ENCODE measurements around the gene SPATS2L. TPM values are rescaled to one million over a fixed set of nuclear protein-coding genes. Genes with fewer than 3 reads are reported as not detected.

SPATS2L gene
- total RNA-seq, 1 experiment from 2014 or later = 154 TPM

GRCh38 chr2:200467806-200468681 lies 161.6 kb downstream of the SPATS2L start:
- DNase-seq (ENCODE audit: low spot score) = no peak

- no peak for DNase-seq (ENCODE audit: low spot score)
Observed at GRCh38 chr2:200469708-200470211, 163.3 kb downstream of the SPATS2L start.

- DNase-seq (ENCODE audit: low spot score) = no peak
Observed at GRCh38 chr2:200470230-200470629, 163.7 kb downstream of the SPATS2L start.

- DNase-seq (ENCODE audit: low spot score) = peak; percentile 33
Observed at GRCh38 chr2:200471324-200471848, 164.9 kb downstream of the SPATS2L start.

GRCh38 chr2:200471928-200472645 lies 165.6 kb downstream of the SPATS2L start:
- DNase-seq (ENCODE audit: low spot score) = no peak

- no peak for DNase-seq (ENCODE audit: low spot score)
Observed at GRCh38 chr2:200472853-200473464, 166.5 kb downstream of the SPATS2L start.

- no peak for DNase-seq (ENCODE audit: low spot score)
Observed at GRCh38 chr2:200475795-200476194, 169.3 kb downstream of the SPATS2L start.

- DNase-seq (ENCODE audit: low spot score) = no peak
Observed at GRCh38 chr2:200476836-200477235, 170.3 kb downstream of the SPATS2L start.

GRCh38 chr2:200477667-200478131 lies 171.2 kb downstream of the SPATS2L start:
- no peak for DNase-seq (ENCODE audit: low spot score)

GRCh38 chr2:200479692-200480265 lies 173.3 kb downstream of the SPATS2L start:
- no peak for DNase-seq (ENCODE audit: low spot score)

GRCh38 chr2:200482194-200482593 lies 175.7 kb downstream of the SPATS2L start:
- no peak for DNase-seq (ENCODE audit: low spot score)

- peak; percentile 19 for DNase-seq (ENCODE audit: low spot score)
Observed at GRCh38 chr2:200483729-200484198, 177.3 kb downstream of the SPATS2L start.

- no peak for DNase-seq (ENCODE audit: low spot score)
Observed at GRCh38 chr2:200484934-200485333, 178.4 kb downstream of the SPATS2L start.

- no peak for DNase-seq (ENCODE audit: low spot score)
Observed at GRCh38 chr2:200486529-200486928, 180.0 kb downstream of the SPATS2L start.

- no peak for DNase-seq (ENCODE audit: low spot score)
Observed at GRCh38 chr2:200488169-200488568, 181.7 kb downstream of the SPATS2L start.

GRCh38 chr2:200490001-200490400 lies 183.5 kb downstream of the SPATS2L start:
- no peak for DNase-seq (ENCODE audit: low spot score)

GRCh38 chr2:200492656-200493055 lies 186.2 kb downstream of the SPATS2L start:
- DNase-seq (ENCODE audit: low spot score) = no peak

- no peak for DNase-seq (ENCODE audit: low spot score)
Observed at GRCh38 chr2:200494048-200494447, 187.6 kb downstream of the SPATS2L start.

GRCh38 chr2:200496696-200497095 lies 190.2 kb downstream of the SPATS2L start:
- no peak for DNase-seq (ENCODE audit: low spot score)

- no peak for DNase-seq (ENCODE audit: low spot score)
Observed at GRCh38 chr2:200498402-200499162, 192.1 kb downstream of the SPATS2L start.

GRCh38 chr2:200502196-200502595 lies 195.7 kb downstream of the SPATS2L start:
- DNase-seq (ENCODE audit: low spot score) = no peak

Measured in A172 (cell line).